HG02623 (cell line): ENCODE data around the gene CPB2.

Experiments used
- ATAC-seq: cut with Tn5 transposase; IDR thresholded peaks from one replicate; pipeline ENCODE4 v1.9.1; 2021; ENCODE audit warnings: moderate library complexity; ENCODE audit not compliant: unreplicated experiment

Gene CPB2

GRCh38 chr13:46100191-46100815, 4.5 kb downstream of the CPB2 start:
- ATAC-seq = no peak

DNA sequence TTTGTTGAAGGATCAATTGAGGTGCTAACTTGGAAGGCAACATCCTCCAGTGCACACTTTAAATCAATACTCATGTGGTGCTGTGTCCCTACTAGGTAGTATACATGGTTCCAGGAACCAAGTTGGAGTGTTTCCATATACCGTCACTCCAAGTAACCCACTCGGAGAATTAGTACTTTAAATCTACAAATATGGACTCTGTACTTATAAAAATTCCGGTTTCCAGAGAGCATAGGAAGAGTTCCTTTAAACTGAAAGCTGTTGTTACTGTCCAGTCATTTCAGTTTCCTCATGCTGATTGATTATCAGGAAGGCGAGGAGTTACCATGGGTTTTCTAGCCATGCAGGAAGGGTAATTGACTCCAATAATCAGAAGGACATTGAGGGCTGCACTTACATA, 7.2 kb downstream of the CPB2 start:
- ATAC-seq = no peak

DNA sequence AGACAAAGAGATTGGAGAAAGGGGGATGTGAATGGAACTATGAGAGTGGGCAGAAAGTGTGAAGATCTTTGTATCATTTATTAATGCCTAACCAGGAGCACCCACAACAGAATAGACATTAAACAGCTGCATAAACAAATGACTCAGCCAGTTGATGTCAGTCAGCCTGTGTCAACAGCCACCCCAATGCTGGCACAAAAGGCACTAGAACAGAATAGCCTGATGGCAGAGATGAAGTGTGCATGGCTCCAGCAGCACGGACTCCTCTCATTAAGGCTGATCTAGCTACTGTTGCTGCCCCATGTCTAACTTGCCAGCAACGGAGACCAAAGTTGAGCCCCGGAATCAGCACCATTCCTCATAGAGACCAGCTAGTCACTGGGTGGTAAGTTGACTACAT, 7.8 kb downstream of the CPB2 start:
- no peak for ATAC-seq

DNA sequence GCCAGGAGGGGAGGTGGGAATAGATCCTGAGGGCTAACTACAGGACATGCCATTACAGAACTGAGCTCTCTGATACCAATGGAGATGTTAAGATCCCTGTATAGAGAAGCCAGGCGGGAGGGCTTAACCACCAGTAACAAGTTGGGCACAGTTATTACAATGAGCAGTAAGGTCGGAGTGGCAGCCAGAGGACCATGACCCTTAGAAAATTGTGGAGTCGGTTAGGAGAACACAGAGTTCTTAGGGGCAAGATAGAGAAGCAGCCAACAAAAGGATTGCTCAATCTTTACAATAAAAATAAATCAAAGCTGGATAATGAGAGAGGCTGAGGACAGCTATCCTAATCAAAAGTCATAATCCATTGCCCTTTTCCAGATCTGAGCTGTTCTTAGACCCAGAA, 10.4 kb downstream of the CPB2 start:
- no peak for ATAC-seq

DNA sequence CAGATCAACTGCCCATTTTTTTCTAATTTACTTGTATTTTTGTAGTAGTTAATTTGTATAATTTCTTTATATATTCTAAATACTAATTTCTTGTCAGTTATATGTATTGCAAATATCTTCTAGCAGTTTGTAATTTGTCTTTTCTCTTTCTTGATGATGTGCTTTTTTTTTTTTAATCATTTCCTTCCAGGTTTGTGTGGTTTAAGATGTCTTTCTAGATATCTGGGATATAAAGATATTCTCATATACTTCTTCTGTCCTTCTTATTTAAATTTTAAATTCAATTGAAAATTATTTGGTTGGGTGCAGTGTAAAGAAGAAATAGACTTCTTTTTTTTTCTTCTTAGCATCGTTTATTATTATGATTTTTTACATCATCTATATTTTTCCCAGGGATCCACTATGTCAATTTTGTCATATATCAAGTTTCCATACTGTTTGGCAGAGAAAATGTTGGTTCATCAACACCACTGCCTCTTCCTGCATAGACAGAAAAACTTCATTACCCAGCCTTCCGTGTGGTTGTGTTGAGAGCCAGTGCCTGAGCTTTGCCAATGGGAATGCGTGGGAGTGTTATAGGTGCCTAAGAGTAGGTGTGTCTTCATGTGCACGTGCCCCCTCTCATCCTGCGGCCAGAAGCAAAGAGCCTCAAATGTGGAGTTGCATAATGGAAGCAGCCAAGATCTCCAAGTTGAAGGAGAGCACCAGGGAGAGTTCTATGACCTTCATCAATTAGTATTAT, 15.8 kb downstream of the CPB2 start:
- no peak for ATAC-seq

- ATAC-seq = no peak
These were observed 17.4 kb downstream of the CPB2 start for GRCh38 chr13:46087481-46087880.

- no peak for ATAC-seq
These were observed 17.8 kb downstream of the CPB2 start for GRCh38 chr13:46086985-46087384.

DNA sequence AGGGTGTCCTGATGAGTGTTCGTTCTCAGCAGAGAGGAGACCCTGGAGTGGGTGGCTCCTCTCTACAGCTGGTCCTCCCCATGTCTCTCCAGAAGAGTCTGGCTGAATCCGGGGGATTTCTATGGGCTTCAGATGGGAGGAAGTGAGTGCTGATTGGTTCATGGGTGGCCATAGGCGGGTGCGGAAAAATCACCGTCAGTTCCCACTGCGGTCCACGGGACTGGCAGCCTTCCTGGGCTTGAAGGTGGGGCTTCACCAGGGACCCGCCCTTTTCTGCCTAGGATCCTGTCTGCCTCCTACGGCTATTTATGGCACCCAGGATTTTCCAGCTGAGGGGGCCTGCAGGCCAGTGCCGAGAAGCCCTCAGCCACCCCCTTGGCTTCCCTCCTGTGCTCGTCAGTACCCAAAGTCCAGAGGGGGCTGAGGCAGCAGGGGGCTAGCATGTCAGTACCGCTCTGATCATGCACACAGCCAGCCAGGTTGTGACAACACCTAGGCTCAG, 18.4 kb downstream of the CPB2 start:
- no peak for ATAC-seq

- no peak for ATAC-seq
These were observed 19.1 kb downstream of the CPB2 start for GRCh38 chr13:46085737-46086136.

- ATAC-seq = no peak
These were observed 22.5 kb downstream of the CPB2 start for GRCh38 chr13:46082324-46082723.

DNA sequence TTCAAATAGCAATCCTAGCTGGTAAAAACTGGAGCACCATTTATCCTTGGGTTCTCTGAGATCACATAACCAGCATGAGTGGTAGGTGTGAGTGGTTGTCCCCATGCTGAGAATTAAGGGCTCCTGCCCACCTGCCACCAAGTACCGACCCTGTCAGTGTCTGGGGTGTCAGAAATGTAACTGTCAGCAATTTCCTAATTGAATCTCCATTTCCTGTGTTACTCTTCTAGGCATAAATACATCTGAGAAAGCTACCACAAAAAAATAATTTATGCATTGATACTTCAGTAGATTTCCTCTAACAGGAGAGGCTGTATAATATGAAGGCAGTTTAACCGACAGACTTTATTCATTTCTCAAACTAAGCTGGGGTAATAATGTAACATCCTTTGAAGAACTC, 25.1 kb downstream of the CPB2 start:
- ATAC-seq = no peak

DNA sequence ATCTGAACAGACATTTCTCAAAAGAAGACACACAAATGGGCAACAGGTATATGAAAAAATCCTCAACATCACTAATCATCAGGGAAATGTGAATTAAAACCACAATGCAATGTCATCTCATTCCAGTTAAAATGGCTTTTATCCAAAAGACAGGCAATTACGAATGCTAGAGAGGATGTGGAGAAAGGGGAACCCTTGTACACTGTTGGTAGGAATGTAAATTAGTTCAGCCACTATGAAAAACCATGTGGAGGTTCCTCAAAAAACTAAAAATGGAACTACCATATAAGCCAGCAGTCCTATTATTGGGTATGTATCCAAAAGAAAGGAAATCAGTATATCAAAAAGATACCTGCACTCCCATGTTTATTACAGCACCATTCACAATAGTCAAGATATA, 27.6 kb downstream of the CPB2 start:
- ATAC-seq = no peak

GRCh38 chr13:46076827-46077226, 28.0 kb downstream of the CPB2 start:
- ATAC-seq = no peak

DNA sequence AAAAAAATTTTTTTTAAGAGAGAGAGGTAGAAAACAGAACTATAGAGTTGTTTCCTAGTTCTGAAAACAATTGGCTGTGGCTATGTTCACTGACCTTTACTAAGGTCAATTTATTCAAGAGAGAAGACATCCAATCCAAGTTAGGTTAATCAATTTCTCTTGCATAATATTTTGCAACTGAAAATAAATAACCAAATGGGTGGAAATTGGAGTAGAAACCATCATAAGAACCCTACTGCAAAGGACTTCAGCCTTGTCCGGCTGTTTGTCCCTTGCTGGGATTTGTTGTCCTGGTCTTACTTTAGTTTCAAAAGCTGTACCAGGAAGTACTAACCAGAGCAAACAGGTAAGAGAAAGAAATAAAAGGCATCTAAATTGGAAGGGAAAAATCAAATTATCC, 29.0 kb downstream of the CPB2 start:
- no peak for ATAC-seq

DNA sequence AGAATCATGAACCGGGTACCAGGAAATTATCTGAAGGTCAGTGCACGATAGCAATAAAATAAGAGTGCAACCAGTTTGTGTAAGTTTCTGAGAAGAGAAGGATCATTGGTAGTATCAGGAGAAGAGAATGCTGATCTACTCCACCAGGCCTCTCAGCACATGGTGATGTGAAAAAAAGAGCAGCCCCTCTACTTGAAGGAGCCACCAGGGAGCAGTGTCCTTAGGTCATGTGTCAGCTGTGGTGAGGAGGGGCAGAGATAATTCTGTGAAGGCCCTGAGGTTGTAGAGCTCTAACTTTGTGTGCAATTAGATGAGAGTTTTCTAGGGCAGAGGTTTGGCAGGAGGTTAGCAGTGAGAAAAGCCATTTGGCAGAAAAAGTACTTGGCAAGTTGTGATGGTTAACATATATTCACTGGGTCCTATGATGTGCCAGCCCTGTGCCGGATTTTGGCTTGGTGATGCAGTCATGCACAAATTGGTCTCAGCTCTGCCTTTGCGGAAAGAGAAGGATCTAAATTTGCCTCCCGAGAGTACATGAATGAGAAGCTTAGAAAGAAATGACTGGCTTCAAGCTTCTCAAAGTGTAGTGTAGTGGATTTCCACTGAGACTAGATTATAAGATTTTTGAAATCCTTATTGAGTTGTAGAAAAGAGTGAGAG, 33.1 kb downstream of the CPB2 start:
- peak; percentile 82 for ATAC-seq

GRCh38 chr13:46063292-46063691, 41.5 kb downstream of the CPB2 start:
- ATAC-seq = no peak

DNA sequence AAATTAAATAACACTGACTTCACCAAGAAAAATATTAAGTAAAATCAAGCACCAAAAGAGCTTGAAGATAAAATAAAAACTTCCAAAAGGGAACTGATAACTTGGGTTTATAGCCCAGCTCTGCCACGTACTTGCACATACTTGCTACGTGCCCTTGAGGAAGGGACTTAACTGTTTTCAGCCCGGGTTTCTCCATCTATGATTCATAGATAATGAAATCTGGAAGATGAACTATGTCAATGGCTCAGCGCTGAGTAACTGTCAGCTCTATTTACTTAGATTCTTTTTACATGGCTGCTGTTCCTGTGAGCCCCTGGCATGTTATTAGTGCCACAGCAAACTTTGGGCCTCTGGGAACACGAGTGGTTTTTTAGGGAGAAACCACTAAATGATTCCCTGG, 42.6 kb downstream of the CPB2 start:
- ATAC-seq = no peak

GRCh38 chr13:46059405-46059804, 45.4 kb downstream of the CPB2 start:
- ATAC-seq = no peak

DNA sequence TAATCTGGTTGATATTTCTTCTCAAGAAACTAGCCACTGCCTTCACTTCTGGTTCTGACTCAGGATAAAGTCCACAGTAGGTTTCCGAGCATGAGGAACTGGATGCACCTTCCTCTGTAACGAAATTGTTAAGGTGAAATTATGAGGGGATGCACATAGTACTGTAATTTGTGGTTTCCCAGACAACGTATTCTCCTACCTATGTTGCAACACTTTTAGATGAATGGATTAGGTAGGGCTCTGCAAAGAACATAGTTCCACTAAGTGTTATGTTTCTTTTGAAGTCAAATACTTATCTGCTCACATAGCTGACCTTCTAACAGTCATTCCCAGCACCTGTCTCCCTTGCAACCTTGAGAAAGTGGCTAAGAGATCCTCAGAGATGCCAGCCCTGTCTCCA, 46.6 kb downstream of the CPB2 start:
- no peak for ATAC-seq

DNA sequence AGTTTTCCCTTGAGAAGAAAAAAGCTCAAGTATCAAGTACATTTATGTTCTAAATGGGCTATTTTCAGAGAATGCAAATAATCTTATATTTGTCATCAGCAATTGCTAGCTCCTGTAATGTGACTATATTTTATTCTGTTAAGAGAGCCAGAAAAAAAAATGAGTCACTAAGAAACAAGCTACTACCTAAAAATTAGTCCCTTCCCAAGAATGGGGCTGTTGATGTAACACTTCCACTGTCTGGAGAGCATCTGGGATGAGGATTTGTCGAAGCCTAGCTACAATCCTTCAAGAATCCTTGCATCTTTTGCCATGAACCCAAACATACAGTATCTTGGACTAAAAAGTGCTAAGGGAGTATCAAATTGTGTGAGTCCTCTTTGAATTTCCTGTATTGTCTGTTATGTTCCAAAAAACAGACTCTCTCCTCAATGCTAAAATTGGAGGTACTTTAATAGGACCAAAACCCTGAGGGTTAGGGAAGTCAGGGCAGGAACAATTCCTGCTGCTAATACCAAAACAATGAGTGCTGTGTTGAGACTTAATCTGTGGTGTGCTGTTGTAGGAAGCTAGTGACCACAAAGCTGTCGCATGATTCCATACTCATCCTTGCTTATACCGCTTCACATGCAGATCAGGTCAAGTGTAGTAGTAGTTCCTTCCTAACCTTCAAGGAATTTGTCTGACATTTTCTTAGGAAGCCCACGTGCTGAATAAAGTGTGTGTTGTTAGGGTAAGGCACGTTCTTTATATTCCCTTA, 47.4 kb downstream of the CPB2 start:
- ATAC-seq = no peak
